HG03378 (cell line): ENCODE measurements around the gene CRIP3.
"Not testable (repeated sequence)": the region's sequence is repeated elsewhere in the genome, so short reads cannot be mapped to it uniquely, and the experiment has no call there.

Experiments
- ATAC-seq: cut with Tn5 transposase; IDR thresholded peaks from one replicate; pipeline ENCODE4 v1.9.1; 2021; ENCODE audit warnings: mild to moderate bottlenecking, moderate library complexity; ENCODE audit not compliant: unreplicated experiment

CRIP3 gene

DNA sequence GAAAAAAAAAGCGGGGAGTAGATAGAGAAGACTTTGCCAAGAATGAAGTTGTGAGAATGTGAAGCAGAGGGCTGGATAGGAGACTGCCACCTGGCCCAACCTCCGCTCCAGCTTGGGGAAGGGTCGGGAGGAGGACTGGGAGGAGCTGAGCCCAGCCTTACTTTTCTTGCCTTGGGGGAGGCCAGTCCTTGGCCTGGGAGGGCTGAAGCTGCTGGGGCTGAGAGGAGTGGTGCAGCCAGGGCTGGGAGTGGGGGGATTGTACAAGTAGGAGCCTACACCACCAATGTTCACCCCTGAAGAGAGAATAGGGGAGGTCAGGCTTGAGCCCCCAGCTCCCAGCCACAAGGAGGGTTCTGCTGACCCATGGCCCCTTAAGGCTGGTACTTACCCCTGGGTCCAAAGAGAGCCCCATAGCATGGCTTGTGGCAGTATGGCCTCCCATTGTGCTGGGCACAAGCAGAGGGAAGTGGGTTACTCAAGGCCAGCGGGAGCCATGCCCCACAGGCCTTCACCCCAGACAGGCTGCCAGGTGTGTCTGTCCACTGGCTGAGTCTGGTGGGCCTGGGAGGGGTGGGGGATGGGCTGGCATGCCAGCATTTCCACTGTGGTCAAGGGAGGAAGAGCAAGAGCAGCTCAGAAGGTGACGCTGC lies 1.1 kb downstream of the CRIP3 start:
- no peak for ATAC-seq

DNA sequence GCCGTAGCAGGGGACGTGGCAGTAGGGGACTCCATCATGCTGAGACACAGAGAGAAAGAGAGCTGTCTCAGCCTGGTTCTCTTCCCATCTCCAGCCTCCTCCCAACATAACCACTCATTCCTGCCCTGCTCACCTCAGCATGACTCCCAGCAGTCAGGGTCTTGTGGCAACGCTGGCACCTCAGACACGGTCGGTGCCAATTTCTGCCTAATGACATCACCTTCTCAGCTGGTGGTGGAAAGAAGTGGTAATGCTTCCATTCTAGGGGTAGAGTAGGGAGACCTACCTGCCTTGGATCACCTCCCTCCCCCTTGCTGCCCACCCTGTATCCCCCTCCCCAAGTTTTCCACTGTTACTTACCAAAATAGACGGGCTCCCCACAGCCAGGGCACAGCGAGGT lies 2.5 kb downstream of the CRIP3 start:
- ATAC-seq, result no peak

DNA sequence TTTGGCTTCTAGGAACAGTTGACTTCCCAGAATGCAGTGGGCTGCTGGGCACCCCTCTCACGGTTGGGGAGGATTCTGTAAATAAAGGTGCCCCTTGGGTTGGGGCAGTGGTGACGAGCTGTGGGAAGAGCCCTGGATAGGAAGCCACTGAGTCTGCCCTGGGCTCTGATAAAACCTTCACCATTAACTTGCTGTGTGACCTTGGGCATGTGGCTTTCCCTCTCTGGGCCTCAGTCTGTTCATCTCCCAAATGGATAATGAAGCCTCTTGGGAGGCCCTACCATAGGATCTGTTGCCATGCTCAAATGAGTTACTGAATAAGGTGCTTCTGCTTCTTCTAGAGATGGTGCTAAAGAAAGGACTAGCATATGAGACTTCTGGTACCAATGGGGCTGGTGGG lies 3.7 kb downstream of the CRIP3 start:
- ATAC-seq, result no peak

DNA sequence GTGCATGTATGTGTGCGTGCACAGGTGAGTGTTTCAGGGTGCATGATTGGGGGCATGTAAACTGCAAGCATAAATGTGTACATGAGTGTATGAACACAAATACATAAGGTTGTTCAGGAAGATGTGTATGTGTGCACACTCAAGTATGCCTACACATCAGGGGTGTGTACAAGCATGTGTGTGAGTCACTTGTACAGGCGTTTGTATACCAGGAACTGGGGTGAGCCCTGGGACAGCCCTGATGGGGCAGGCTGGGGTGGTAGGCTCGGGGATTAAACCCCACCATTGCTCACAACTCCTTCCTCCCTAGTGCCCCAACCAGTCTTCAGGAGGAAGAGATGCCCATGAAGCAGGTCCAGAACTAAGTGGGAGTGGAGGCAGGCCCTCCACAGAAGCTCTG lies 4.3 kb downstream of the CRIP3 start:
- no peak for ATAC-seq

DNA sequence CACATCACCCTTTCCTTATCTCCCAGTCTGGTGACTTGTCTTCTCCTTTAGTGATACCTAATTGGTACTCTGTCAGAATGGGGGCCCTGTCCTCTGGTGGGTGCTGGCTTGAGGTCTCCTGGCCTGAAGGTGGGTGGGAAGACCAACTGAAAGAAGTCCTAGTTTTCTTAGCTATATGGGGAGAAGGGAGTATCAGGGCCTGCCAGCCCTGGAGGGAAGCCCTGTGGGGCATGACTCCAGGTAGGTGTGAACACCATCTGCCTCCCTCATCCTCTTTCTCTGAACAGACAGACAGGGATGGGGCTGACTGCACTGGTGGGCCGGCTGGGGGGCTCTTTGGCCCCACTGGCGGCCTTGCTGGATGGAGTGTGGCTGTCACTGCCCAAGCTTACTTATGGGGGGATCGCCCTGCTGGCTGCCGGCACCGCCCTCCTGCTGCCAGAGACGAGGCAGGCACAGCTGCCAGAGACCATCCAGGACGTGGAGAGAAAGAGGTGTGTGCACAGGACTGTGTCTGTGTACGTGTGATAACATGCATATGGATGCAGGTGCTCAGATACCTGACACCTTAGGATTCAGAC lies 4.8 kb downstream of the CRIP3 start:
- ATAC-seq, result no peak

DNA sequence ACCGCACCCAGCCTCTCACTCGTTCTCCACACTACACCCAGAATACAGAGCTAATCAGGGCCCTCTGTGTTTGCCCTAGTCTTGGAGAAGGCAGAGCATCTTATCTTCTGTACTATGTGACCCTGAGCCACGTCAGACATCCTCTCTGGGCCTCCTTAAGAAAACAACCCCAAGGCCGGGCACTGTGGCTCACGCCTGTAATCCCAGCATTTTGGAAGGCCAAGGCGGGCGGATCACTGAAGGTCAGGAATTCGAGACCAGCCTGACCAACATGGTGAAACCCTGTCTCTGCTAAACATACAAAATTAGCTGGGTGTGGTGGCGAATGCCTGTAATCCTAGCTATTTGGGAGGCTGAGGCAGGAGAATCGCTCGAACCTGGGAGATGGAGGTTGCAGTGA lies 5.6 kb downstream of the CRIP3 start:
- ATAC-seq, result not testable (repeated sequence)

DNA sequence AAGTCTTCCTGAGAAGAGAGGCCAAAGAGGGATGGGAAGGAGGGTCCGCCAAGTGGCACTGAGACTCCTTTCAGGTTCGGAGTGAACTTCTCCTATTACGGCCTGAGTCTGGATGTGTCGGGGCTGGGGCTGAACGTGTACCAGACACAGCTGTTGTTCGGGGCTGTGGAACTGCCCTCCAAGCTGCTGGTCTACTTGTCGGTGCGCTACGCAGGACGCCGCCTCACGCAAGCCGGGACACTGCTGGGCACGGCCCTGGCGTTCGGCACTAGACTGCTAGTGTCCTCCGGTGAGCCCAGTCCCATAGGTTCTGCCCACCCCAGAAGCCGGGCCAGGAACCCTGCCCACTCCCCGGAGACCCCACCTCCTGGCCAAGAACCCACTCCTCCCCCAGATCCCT lies 6.5 kb downstream of the CRIP3 start:
- no peak for ATAC-seq

DNA sequence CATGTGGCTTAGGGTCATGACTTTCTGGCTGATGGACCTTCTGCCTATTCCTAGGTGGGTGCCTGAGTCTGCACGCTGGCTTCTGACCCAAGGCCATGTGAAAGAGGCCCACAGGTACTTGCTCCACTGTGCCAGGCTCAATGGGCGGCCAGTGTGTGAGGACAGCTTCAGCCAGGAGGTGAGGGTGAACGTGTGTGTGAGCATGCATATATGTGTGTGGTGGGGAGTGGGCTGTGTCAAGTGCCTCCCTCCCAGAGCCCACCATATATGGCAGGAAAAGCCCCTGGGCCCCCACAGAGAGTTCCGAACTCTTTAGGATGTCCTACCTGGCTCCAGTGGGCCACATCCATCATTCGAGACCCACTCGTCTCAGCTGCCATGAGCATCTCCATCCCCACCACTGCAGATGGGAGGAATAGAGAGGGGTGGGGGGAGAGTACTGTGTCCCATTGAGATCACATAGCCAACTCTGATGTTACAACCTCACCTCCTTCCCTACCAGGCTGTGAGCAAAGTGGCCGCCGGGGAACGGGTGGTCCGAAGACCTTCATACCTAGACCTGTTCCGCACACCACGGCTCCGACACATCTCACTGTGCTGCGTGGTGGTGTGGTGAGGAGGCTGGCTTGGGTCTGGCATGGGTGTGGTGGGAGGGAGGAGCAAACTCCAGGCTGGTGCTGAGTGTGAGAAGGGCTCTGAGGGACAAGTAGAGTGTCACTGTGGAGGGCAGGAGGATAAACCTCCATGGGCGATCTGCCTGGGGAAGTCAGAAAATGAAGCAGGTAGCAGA lies 7.3 kb downstream of the CRIP3 start:
- no peak for ATAC-seq

DNA sequence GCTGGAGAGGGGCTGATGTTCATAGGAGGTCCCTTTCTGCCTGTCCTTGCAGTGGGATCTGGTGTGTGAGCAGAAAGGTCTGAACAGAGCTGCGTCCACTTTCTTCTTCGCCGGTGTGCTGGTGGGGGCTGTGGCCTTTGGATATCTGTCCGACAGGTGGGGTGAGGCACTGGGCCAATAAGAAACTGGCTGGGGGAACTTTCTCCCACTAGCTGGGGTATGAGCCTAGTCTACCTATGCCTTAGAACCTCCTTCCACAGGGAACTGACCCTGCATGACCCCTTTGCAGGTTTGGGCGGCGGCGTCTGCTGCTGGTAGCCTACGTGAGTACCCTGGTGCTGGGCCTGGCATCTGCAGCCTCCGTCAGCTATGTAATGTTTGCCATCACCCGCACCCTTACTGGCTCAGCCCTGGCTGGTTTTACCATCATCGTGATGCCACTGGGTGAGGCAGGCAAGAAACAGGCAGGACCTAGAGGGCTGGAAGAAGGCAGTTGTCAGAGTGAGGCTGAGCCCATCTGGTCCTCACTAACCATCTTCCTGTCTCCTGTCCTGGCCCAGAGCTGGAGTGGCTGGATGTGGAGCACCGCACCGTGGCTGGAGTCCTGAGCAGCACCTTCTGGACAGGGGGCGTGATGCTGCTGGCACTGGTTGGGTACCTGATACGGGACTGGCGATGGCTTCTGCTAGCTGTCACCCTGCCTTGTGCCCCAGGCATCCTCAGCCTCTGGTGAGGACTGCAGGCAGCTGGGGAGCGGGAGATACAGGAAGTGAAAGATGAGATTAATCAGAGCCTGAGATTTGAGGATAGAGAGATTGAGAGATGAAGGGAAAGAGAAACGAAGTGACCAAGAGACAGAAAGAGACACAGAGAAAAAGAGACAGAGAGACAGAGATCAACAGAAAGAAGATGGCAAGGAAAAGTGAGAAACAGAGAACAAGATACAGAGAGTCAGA lies 9.0 kb downstream of the CRIP3 start:
- no peak for ATAC-seq

DNA sequence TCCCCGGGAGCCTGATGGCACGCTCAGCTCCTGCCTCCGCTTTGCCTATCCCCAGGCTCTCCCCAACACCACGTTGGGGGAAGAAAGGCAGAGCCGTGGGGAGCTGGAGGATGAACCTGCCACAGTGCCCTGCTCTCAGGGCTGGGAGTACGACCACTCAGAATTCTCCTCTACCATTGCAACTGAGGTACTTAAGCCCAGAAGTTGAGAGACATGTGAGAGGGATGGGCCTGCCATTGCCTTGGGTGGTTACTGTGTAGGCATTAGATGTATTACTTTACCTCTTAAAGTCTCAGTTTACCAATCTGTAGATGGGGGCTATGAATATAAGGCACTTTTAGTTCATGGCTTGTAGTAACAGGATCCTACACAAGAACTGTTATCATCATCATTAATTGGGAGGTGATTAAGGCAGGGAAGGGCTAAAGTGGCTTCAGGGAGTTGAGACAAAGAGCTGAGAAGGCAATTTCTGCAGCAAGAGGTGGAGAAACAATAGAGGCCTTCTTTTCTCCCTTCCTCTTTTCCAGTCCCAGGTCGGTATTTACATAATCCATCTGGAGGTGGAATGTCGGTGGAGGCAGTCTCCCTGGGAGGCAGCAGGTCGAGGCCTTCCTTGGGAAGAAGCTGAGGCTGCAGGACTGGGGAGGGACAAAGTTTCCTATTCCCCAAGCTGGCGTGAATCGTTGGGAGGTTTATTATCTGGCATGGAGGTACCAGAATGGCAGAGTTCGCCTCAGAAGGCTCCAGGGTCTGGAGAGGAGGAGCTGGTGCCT lies 9.9 kb downstream of the CRIP3 start:
- no peak for ATAC-seq

DNA sequence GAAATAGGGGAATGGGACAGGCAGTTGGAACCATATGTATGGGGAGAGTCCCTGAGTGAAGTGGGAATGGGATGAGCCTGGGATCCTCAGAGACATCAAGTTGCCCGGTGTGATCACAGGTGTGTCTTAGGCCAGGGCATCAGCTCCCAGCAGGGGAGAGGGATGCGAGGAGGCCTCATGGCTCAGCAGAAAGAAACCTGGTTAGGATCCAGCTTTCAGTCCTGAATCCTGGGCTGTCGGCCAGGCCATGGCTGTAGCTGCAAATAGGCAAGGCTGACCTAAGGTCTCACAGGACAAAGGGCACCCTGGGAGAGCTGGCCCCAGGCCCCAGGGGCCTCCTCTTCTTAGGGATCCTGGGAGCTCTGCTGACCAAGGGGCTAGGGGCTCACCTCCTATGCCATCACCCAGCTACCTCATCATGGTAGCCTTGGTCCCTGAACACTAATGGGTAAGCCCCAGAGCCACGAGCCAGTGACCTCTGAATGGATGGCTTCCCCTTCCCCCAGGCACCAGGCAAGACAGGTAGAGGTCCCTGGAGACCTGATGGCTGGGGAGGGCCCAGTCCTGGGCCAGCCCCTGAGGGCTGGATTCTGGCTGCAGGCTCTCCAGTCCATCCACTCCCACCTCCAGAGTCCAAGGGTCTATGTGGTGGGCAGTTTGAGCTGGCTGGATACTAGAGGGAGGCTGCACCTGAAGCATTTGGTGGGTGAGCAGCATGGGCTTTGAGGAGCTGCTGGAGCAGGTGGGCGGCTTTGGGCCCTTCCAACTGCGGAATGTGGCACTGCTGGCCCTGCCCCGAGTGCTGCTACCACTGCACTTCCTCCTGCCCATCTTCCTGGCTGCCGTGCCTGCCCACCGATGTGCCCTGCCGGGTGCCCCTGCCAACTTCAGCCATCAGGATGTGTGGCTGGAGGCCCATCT lies 10.7 kb downstream of the CRIP3 start, which contains the start of gene SLC22A7:
SLC22A7 (plus strand) TSS at position 617 of the 921 bp plus-strand sequence; CDS start at position 716, 99 bp downstream.
- no peak for ATAC-seq

DNA sequence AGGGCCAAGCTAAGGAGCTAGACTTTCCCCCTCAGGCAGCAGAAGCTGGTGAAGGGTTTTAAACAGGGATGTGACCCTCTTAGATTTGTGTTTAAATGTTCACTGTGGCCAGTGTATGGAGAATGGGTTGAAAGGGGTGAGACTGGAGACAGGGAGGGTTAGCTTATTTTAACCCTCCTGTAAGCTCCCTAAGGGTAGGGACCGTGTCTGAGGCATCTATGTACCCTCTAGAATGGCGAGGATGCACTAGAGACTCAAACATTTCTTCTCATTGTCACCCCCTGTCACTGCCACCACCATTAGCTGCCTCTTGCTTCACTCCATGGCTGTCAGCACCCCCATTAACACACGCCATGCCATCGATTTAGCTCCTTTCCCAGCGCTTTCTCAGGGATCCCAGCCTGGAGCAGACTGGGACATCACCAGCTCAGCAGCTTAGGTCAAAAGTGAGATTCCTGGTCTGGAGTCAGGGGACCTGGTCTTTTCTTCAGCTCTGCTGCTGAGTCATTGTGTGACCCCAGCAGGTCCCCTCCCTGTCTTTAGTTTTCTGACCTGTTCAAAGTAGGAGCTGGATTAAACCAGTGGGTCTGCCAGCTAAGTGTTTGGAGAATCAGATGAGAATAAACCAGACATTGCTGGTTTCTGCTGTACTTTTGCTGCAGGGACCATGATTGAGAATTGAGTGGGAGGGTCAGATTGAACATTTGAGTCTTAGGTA lies 11.7 kb downstream of the CRIP3 start:
- no peak for ATAC-seq

DNA sequence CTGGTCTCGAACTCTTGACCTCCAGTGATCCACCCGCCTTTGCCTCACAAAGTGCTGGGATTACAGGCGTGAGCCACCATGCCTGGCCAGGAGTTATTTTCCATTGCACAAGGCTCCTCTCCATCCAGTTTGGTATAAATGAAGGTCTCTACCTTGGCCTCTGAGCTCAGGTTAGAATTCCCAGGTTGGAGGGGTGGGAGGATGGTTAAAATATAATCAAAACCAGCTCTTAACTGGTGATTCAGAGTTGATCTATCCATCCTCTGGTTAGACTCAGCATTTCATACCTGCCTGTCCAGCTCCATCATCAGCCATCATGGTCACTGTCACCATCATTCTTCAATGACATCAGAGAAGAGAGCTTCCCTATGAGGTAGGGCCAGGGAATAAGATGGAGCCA lies 13.2 kb downstream of the CRIP3 start:
- no peak for ATAC-seq

DNA sequence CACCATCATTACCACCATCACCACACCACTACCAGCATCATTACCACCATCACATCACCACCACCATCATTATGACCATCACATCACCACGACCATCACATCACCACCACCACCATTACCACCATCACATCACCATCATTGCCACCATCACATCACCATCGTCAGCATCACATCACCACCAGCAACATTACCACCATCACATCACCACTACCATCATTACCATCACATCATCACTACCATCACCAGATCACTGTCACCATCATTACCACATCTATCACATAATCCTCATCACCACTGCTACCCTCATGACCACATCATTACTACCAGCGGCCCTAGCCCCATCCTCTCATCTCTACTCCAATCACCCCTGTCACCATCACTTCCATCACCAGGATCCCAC lies 14.1 kb downstream of the CRIP3 start:
- ATAC-seq, result no peak

DNA sequence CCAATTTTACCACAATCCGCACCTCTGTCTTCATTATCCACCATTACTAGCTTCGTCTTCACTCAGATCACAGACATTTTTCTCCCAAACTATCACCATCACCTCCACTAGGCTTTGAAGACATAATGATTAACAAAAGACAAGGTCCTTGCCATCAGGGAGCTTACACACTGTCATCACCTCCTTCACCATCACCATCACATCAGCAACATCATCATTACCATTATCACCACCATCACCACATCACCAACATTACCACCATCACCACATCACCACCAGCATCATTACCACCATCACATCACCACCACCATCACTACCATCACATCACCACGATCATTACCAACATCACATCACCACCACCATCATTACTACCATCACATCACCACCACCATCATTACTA lies 14.9 kb downstream of the CRIP3 start:
- no peak for ATAC-seq

DNA sequence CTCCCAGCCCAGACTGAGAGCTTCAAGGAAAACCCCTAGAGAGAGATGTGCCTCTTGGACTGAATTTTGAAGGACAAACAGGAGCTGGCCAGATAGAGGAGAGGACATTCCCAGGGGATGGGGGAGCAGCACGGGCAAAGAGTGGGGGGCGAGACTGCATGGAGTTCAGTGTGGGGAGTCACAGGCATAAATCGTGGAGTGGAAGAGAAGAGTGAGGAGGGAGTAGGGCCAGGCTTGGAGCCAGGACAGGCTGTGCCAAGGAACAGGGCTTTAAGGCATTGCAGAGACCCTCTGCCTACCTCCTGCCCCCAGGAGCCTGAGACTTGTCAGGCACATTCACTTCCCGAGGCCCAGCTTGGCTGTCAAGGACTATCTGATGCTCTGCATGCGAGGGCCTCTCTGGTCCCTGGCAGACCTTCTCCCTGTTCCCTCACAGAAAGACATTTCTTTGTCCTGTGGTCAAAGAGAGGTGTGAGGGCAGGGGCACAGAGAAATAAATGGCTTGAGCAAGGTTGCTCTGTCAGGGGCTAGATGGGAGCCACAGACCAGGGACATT lies 15.8 kb downstream of the CRIP3 start:
- ATAC-seq, result no peak

DNA sequence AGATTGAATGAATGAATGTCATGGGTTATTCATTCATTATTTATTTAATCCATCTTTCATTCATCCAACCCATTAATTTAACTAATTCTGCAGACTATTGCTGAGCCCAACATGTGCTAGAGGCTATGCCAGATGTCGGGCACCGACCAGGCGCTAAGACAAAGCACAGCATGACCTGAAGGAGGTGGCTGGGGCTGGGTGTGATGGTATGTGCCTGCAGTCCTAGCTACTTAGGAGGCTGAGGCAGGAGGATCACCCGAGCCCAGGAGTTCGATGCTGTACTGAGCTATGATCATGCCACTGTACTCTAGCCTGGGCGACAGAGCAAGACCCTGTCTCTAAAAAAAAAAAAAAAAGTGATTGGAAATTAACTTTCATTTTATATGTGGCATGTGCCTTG lies 16.3 kb downstream of the CRIP3 start:
- ATAC-seq, result no peak

DNA sequence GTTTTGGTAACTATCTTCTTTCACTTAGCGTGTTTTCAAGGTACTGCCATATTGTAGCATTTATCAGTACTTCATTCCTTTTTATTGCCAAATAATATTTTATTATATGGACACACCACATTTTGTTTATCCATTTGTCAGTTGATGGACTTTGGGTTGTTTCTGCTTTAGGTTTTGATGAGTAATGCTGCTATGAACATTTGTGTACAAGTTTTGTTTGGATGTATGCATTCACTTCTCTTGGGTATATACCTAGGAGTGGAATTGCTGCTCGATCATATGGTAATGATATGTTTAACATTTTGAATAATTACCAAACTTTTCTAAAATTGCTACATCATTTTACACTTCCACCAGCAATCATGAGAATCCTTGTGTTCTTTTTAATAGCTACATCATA lies 16.9 kb downstream of the CRIP3 start:
- ATAC-seq, result no peak
